ENCODE data around the gene GPR39.
A peak's percentile ranks its signal among the peaks of the same experiment; 100 is the strongest.

GPR39 gene

DNA sequence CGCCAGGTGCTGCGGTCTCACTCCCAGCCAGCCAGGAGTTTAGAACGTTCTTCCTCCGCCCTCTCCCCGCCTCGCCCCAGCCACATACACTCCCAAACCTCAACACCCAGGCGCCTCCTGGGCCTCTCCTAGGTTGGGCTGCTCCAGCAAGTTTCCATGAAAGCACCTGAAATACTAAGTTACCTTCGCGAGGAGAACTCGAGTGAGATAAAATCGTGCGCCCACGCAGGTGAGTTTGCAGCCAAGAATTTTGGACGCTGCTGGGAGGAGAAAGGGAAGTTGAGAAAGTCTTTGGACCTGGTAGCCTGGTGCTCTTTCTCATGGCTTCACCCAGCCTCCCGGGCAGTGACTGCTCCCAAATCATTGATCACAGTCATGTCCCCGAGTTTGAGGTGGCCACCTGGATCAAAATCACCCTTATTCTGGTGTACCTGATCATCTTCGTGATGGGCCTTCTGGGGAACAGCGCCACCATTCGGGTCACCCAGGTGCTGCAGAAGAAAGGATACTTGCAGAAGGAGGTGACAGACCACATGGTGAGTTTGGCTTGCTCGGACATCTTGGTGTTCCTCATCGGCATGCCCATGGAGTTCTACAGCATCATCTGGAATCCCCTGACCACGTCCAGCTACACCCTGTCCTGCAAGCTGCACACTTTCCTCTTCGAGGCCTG is at the start of gene GPR39:
Gene GPR39 (plus strand): TSS at position 83 of the 673 bp plus-strand sequence.
- Histone ChIP-seq H3K27me3 (ENCODE audit: insufficient read depth, poor library complexity, severe bottlenecking) (no peaks in the 10 kb centered on the region), H3K4me1 (ENCODE audit: insufficient read depth, poor library complexity, severe bottlenecking) (peaks cover 31% of the 10 kb centered on the region), H3K9me3 (ENCODE audit: severe bottlenecking) (no peaks in the 10 kb centered on the region), H3K36me3 (ENCODE audit: low read depth) (no peaks in the 10 kb centered on the region), H3K4me3 (ENCODE audit: severe bottlenecking) (peak within 1 kb of the TSS; percentile 28), H3K27ac (ENCODE audit: poor library complexity, severe bottlenecking) (peak within 1 kb of the TSS; percentile 89)
- DNase-seq (ENCODE audit: low spot score) (no peak), ATAC-seq (ENCODE audit: low read depth) (no peak)
- TF ChIP-seq, protein P1, sequence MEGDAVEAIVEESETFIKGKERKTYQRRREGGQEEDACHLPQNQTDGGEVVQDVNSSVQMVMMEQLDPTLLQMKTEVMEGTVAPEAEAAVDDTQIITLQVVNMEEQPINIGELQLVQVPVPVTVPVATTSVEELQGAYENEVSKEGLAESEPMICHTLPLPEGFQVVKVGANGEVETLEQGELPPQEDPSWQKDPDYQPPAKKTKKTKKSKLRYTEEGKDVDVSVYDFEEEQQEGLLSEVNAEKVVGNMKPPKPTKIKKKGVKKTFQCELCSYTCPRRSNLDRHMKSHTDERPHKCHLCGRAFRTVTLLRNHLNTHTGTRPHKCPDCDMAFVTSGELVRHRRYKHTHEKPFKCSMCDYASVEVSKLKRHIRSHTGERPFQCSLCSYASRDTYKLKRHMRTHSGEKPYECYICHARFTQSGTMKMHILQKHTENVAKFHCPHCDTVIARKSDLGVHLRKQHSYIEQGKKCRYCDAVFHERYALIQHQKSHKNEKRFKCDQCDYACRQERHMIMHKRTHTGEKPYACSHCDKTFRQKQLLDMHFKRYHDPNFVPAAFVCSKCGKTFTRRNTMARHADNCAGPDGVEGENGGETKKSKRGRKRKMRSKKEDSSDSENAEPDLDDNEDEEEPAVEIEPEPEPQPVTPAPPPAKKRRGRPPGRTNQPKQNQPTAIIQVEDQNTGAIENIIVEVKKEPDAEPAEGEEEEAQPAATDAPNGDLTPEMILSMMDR (IDR thresholded peaks at IDR 0.05; ENCODE audit: poor library complexity, severe bottlenecking), result peak; percentile 37

DNA sequence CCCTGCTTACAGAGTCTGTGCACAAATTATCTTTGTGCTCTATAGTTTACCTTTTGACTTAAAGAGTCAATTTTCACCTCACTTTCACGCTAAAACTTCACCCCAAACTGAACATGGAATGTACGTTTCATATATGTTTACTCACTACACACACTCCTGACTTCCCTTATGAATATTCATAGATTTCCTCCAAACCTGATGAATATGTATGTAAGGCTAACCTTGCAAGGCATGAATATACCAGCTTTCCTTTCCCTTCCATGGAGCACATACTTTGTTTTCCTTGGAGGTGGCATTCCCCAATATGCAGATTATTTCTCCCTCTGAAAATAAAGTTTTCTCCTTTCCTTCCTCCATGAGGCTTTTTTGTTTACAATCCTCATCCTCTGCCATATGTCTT is 48.4 kb upstream of the GPR39 start:
- Histone ChIP-seq H3K27ac (ENCODE audit: poor library complexity, severe bottlenecking) (no peak overlapping the region), H3K36me3 (ENCODE audit: low read depth) (no peaks in the 10 kb centered on the region), H3K27me3 (ENCODE audit: insufficient read depth, poor library complexity, severe bottlenecking) (no peaks in the 10 kb centered on the region), H3K4me1 (ENCODE audit: insufficient read depth, poor library complexity, severe bottlenecking) (no peaks in the 10 kb centered on the region), H3K9me3 (ENCODE audit: severe bottlenecking) (no peaks in the 10 kb centered on the region), H3K4me3 (ENCODE audit: severe bottlenecking) (no peak overlapping the region)
- ATAC-seq (ENCODE audit: low read depth) (no peak), DNase-seq (ENCODE audit: low spot score) (no peak)
- TF ChIP-seq, protein P1 (IDR thresholded peaks at IDR 0.05; ENCODE audit: poor library complexity, severe bottlenecking), result no peak

DNA sequence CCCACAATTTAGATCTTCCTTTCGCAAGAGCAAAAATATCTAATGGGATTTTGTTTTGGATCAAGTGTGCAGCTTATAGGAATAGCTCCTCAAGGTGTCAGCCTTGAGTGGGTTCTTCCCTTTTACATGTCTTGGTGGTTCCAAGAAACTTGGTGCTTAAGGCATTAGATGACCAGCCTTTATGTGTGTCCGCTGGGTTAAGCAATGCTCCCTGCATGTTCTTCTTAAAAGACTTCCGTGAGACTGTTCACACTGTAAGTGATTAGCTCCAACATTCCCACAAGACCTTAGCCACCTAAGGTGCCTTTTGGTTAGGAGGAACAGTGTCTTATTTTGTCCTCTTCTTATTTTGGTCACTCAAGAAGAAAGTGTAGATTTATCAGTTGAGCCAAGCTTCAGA is 44.3 kb upstream of the GPR39 start:
- TF ChIP-seq, protein P1 (IDR thresholded peaks at IDR 0.05; ENCODE audit: poor library complexity, severe bottlenecking), result no peak
- no peaks in the 10 kb centered on the region for H3K36me3 ChIP-seq (ENCODE audit: low read depth)
- ATAC-seq (ENCODE audit: low read depth) (no peak), DNase-seq (ENCODE audit: low spot score) (no peak)
- H3K27me3 ChIP-seq (ENCODE audit: insufficient read depth, poor library complexity, severe bottlenecking), result no peaks in the 10 kb centered on the region
- no peaks in the 10 kb centered on the region for H3K4me1 ChIP-seq (ENCODE audit: insufficient read depth, poor library complexity, severe bottlenecking)
- no peak overlapping the region for H3K4me3 ChIP-seq (ENCODE audit: severe bottlenecking)
- no peaks in the 10 kb centered on the region for H3K9me3 ChIP-seq (ENCODE audit: severe bottlenecking)
- H3K27ac ChIP-seq (ENCODE audit: poor library complexity, severe bottlenecking), result no peak overlapping the region

DNA sequence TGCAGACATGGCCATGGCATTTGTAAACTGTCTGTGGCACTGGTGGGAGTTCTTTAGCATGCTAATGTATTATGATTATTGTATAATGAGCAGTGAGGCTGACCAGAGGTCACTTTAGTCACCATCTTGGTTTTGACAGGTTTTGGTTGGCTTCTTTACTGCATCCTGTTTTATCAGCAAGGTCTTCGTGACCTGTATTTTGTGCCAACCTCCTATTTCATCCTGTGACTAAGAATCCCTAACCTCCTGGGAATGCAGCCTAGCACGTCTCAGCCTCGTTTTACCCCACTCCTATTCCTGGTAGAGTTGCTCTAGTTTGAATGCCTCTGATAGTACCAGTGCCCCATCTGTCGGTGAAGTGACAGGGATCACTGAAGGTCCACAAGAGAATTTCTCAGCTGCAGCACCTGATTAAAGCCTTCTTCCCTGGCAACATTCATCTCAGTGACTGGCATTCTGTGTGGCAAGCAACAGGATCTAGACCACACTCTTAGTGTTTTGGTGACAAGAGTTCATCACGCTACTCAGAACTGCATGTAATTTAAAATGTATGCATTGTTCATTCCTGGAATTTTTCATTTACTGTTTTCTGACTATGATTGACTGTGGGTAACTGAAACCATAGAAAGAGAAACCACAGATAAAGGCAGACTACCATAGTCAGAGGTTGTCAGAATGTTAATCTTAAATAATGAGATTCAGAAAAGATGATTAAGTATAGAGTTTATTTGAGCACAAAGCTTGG is 43.0 kb upstream of the GPR39 start:
- Histone ChIP-seq H3K9me3 (ENCODE audit: severe bottlenecking) (no peaks in the 10 kb centered on the region), H3K4me3 (ENCODE audit: severe bottlenecking) (no peak overlapping the region), H3K36me3 (ENCODE audit: low read depth) (no peaks in the 10 kb centered on the region), H3K4me1 (ENCODE audit: insufficient read depth, poor library complexity, severe bottlenecking) (no peaks in the 10 kb centered on the region), H3K27ac (ENCODE audit: poor library complexity, severe bottlenecking) (peak overlapping the region; percentile 19), H3K27me3 (ENCODE audit: insufficient read depth, poor library complexity, severe bottlenecking) (no peaks in the 10 kb centered on the region)
- TF ChIP-seq, protein P1 (IDR thresholded peaks at IDR 0.05; ENCODE audit: poor library complexity, severe bottlenecking), result no peak
- ATAC-seq (ENCODE audit: low read depth), result no peak
- DNase-seq (ENCODE audit: low spot score), result no peak

DNA sequence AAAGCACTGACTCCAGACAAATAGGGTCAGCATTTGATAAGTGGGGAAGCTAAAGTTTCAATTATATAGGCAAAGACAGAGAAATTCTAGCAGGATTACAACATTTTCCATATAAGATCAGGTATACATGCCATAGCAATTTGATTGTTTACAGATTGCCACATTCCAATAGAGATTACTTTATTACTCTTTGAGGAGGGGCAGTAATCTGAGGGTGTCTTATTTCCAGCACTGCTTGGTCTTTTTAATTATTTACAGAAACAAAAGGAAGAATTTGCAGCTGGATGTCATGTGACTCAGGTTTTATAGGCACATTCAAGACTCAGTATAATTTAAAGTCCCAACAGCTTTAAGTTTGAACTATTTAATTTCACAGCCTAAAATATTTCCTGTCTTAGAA is 42.5 kb upstream of the GPR39 start:
- H3K4me3 ChIP-seq (ENCODE audit: severe bottlenecking), result no peak overlapping the region
- no peaks in the 10 kb centered on the region for H3K27me3 ChIP-seq (ENCODE audit: insufficient read depth, poor library complexity, severe bottlenecking)
- no peaks in the 10 kb centered on the region for H3K4me1 ChIP-seq (ENCODE audit: insufficient read depth, poor library complexity, severe bottlenecking)
- no peaks in the 10 kb centered on the region for H3K36me3 ChIP-seq (ENCODE audit: low read depth)
- H3K9me3 ChIP-seq (ENCODE audit: severe bottlenecking), result no peaks in the 10 kb centered on the region
- TF ChIP-seq, protein P1 (IDR thresholded peaks at IDR 0.05; ENCODE audit: poor library complexity, severe bottlenecking), result no peak
- H3K27ac ChIP-seq (ENCODE audit: poor library complexity, severe bottlenecking), result peak overlapping the region; percentile 19
- no peak for DNase-seq (ENCODE audit: low spot score)
- ATAC-seq (ENCODE audit: low read depth), result peak; percentile 21; the same call in 1 of the 3 replicates
